Mesenchymal stem cell (in vitro differentiated cells and primary cell): Measurements from ENCODE around the gene UBAP2.
A peak's percentile ranks its signal among the peaks of the same experiment; 100 is the strongest.
"Not testable (repeated sequence)": the region's sequence is repeated elsewhere in the genome, so short reads cannot be mapped to it uniquely, and the experiment has no call there.

Experiments used
- DNase-seq: peaks from one replicate; pipeline ENCODE4 v3.0.0-alpha.2; 2013
- H2AFZ ChIP-seq: one replicate; pipeline ENCODE4 v1.6.1; 2013; ENCODE audit warnings: low read depth, mild to moderate bottlenecking, control low read depth, inconsistent platforms, low read length, moderate library complexity
- H2AK5ac ChIP-seq: 2 replicates; pipeline ENCODE4 v1.6.1; 2013; ENCODE audit warnings: low read length, moderate library complexity, mild to moderate bottlenecking, inconsistent platforms; ENCODE audit not compliant: severe bottlenecking
- H2BK120ac ChIP-seq: one replicate; pipeline ENCODE4 v1.6.1; 2013; ENCODE audit warnings: low read depth, mild to moderate bottlenecking, inconsistent platforms, low read length, moderate library complexity
- H2BK12ac ChIP-seq, 2 experiments: one replicate each; pipeline ENCODE4 v1.6.1; 2013; ENCODE audit warnings: inconsistent platforms in 2 of 2, low read length in 2 of 2, mild to moderate bottlenecking in 2 of 2, moderate library complexity in 2 of 2, control low read depth in 1 of 2
- H2BK15ac ChIP-seq: one replicate; pipeline ENCODE4 v1.6.1; 2013; ENCODE audit warnings: mild to moderate bottlenecking, low read depth, inconsistent platforms; ENCODE audit not compliant: poor library complexity, severe bottlenecking
- H2BK5ac ChIP-seq: 2 replicates; pipeline ENCODE4 v1.6.1; 2013; ENCODE audit warnings: low read depth, mild to moderate bottlenecking, low read length, control low read depth, inconsistent platforms; ENCODE audit not compliant: poor library complexity, severe bottlenecking
- H3K14ac ChIP-seq, 2 experiments: one replicate each; pipeline ENCODE4 v1.6.1; 2013; ENCODE audit warnings: inconsistent platforms in 2 of 2, low read length in 2 of 2, control low read depth in 1 of 2, mild to moderate bottlenecking in 1 of 2, moderate library complexity in 1 of 2
- H3K18ac ChIP-seq, 2 experiments: one replicate each; pipeline ENCODE4 v1.6.1; 2013; ENCODE audit warnings: inconsistent platforms in 2 of 2, low read length in 2 of 2, control low read depth in 1 of 2, low read depth in 1 of 2, mild to moderate bottlenecking in 1 of 2
- H3K23ac ChIP-seq, 2 experiments: one replicate each; pipeline ENCODE4 v1.6.1; 2013; ENCODE audit warnings: inconsistent platforms in 2 of 2, low read length in 2 of 2, mild to moderate bottlenecking in 2 of 2, moderate library complexity in 2 of 2, control low read depth in 1 of 2
- H3K27ac ChIP-seq: 2 replicates; pipeline ENCODE4 v1.5.1; 2013; ENCODE audit warnings: mild to moderate bottlenecking, moderate library complexity, low read length, control low read depth, inconsistent platforms; ENCODE audit not compliant: poor library complexity, severe bottlenecking
- H3K27me3 ChIP-seq, 2 experiments: 2 replicates each; pipeline versions ENCODE4 v1.6.1 to v1.7.0; 2013; ENCODE audit warnings: low read length in 2 of 2, mild to moderate bottlenecking in 2 of 2, moderate library complexity in 2 of 2, control low read depth in 1 of 2, inconsistent platforms in 1 of 2; ENCODE audit not compliant: control insufficient read depth in 1 of 2, insufficient read depth in 1 of 2
- H3K36me3 ChIP-seq, 2 experiments: 2 replicates each; pipeline versions ENCODE4 v1.6.1 to v1.7.0; 2013; ENCODE audit warnings: low read length in 2 of 2, control low read depth in 1 of 2, inconsistent platforms in 1 of 2, low read depth in 1 of 2, mild to moderate bottlenecking in 1 of 2; ENCODE audit not compliant: insufficient read depth in 2 of 2, control insufficient read depth in 1 of 2
- H3K4ac ChIP-seq, 2 experiments: one replicate each; pipeline ENCODE4 v1.6.1; 2013; ENCODE audit warnings: inconsistent platforms in 2 of 2, low read length in 2 of 2, mild to moderate bottlenecking in 2 of 2, moderate library complexity in 2 of 2, control low read depth in 1 of 2, low read depth in 1 of 2
- H3K4me1 ChIP-seq: 2 replicates; pipeline ENCODE4 v1.6.1; 2013; ENCODE audit warnings: low read depth, low read length, control low read depth; ENCODE audit not compliant: control insufficient read depth, insufficient read depth
- H3K4me2 ChIP-seq: 2 replicates; pipeline ENCODE4 v1.6.1; 2013; ENCODE audit warnings: low read length, mild to moderate bottlenecking, inconsistent platforms; ENCODE audit not compliant: poor library complexity, severe bottlenecking
- H3K4me3 ChIP-seq, 2 experiments: 2 replicates each; pipeline versions ENCODE4 v1.5.1 to v1.7.0; 2013; ENCODE audit warnings: low read length in 2 of 2, mild to moderate bottlenecking in 2 of 2, control low read depth in 1 of 2, low read depth in 1 of 2; ENCODE audit not compliant: insufficient read depth in 1 of 2
- H3K79me1 ChIP-seq: replicated peaks from 2 replicates; pipeline ENCODE4 v1.6.1; 2013; ENCODE audit warnings: mild to moderate bottlenecking, control low read depth, low read length, inconsistent platforms; ENCODE audit not compliant: poor library complexity, severe bottlenecking
- H3K9ac ChIP-seq: 2 replicates; pipeline ENCODE4 v1.7.0; 2013; ENCODE audit warnings: mild to moderate bottlenecking, low read length, moderate library complexity
- H3K9me3 ChIP-seq: 2 replicates; pipeline ENCODE4 v1.7.0; 2013; ENCODE audit warnings: mild to moderate bottlenecking, low read length; ENCODE audit not compliant: control insufficient read depth
- H4K8ac ChIP-seq: one replicate; pipeline ENCODE4 v1.6.1; 2013; ENCODE audit warnings: inconsistent platforms, mild to moderate bottlenecking, low read length, moderate library complexity
- H4K91ac ChIP-seq: one replicate; pipeline ENCODE4 v1.6.1; 2013; ENCODE audit warnings: mild to moderate bottlenecking, low read length, inconsistent platforms
- WGBS: methylation state at CpG from one replicate; pipeline ENCODE4 v1.1.7; 2013; ENCODE audit warnings: mixed read lengths; 5-methylcytosine and 5-hydroxymethylcytosine counted together

Gene UBAP2

DNA sequence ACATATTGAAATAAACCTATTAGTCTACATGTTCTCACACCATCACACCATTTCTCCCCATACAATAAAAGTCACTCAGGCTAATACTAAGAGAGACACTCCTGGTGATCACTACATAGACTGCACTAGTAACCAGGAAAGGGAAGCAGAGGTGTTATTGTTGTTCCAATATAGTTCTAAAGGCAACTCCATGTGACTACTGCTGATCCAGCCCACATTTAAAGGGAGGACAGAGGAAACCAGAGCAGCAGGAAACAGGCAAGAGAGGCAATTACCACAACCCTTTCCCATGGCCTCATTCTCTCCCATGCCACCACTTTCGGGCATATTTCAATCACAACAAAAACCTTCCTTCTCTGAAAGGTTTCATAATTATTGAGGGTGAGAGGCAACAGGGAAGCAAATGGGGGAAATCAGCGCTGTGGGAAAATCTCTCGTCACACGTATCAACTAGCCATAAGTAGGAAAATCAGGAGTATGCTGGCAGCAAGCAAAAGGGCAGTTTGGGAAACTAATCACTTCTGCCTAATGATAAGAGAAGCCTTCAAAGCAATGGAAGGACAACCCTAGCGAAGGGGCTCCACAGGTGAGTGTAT is 1.8 kb downstream of the UBAP2 start:
- peak; percentile 51 for DNase-seq

DNA sequence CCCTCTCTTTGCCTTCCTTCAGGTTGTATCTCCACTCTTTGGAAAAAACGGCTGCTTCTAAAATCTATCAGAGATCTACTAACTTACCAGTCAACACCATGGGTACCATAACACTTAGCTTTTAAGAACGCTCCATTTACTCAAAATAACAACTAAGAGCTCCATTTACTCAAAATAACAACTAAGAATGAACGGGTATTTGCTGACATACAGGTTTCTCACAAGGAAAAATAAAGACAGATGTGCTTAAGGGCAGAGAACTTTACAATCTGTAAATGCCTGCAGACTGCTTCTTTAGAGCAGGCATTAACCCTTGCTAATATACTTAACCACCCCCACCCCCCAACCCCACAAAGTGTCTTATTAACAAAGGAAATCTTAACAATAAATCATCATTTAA is 2.8 kb downstream of the UBAP2 start:
- Histone ChIP-seq H2BK15ac (no peak overlapping the region), H3K14ac (no peak overlapping the region), H2BK120ac (no peak overlapping the region), H4K8ac (no peak overlapping the region), H2AFZ (no peak overlapping the region), H3K27ac (no peak overlapping the region), H3K4ac (no peak overlapping the region), H3K4me3 (no peak overlapping the region), H3K9me3 (no peaks in the 10 kb centered on the region), H3K23ac (no peak overlapping the region), H2BK5ac (no peak overlapping the region), H3K4me2 (no peak overlapping the region), H3K18ac (no peak overlapping the region), H2AK5ac (no peak overlapping the region), H3K4me1 (peaks cover 8% of the 10 kb centered on the region), H3K9ac (peak overlapping the region; percentile 0), H4K91ac (no peak overlapping the region), H3K79me1 (peaks cover 3% of the 10 kb centered on the region), H3K27me3 (no peaks in the 10 kb centered on the region), H3K36me3 (peaks cover 17 to 18% of the 10 kb centered on the region in 2 experiments), H2BK12ac (no peak overlapping the region)
- 83% methylated on average over 3 of the region's 3 CpGs for WGBS
- DNase-seq, result no peak

More for the DNA sequence above, 1.8 kb downstream of the UBAP2 start:
- Histone ChIP-seq H3K18ac (no peak overlapping the region), H2BK5ac (no peak overlapping the region), H4K8ac (no peak overlapping the region), H3K36me3 (peaks cover 17% of the 10 kb centered on the region in 2 experiments), H3K23ac (no peak overlapping the region), H3K9ac (peak overlapping the region; percentile 94), H3K79me1 (peaks cover 3% of the 10 kb centered on the region), H2BK120ac (peak overlapping the region; percentile 1), H3K4me2 (peak overlapping the region; percentile 58), H2BK12ac (no peak overlapping the region), H3K27me3 (no peaks in the 10 kb centered on the region), H2AFZ (no peak overlapping the region), H3K9me3 (no peaks in the 10 kb centered on the region), H3K27ac (peak overlapping the region; percentile 36), H3K14ac (peak overlapping the region in 1 of 2 experiments; percentile 48), H2BK15ac (no peak overlapping the region), H3K4me1 (peaks cover 6% of the 10 kb centered on the region), H4K91ac (no peak overlapping the region), H3K4ac (peak overlapping the region in 1 of 2 experiments; percentile 30), H2AK5ac (no peak overlapping the region), H3K4me3 (peak overlapping the region in 1 of 2 experiments; percentile 96)
- 61% methylated on average over 4 of the region's 5 CpGs for WGBS

DNA sequence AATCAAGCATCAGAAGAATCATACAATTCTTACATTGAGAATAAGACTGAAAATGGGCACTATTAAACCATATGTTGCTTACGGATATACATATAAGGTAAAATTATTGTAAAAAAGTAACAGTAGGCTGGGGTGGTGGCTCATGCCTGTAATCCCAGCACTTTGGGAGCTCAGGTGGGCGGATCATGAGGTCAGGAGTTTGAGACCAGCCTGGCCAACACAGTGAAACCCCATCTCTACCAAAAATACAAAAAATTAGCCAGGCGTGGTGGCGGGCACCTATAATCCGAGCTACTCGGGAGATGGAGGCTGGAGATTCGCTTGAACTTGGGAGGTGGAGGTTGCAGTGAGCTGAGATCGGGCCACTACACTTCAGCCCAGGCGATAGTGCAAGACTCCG is 6.6 kb downstream of the UBAP2 start:
- H3K4ac ChIP-seq, result not testable (repeated sequence)

DNA sequence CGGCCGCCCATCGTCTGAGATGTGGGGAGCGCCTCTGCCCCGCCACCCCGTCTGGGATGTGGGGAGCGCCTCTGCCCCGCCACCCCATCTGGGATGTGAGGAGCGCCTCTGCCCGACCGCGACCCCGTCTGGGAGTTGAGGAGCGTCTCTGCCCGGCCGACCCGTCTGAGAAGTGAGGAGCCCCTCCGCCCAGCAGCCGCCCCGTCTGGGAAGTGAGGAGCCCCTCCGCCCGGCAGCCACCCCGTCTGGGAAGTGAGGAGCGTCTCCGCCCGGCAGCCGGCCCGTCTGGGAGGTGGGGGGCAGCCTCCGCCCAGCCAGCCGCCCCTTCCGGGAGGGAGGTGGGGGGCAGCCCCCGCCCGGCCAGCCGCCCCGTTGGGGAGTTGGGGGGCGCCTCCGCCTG is 9.8 kb downstream of the UBAP2 start:
- H2AK5ac ChIP-seq, H2BK120ac ChIP-seq, H3K14ac ChIP-seq, H3K9me3 ChIP-seq, H3K4me2 ChIP-seq, H3K18ac ChIP-seq, DNase-seq, H2AFZ ChIP-seq, H2BK5ac ChIP-seq, H3K9ac ChIP-seq, H3K4me1 ChIP-seq, H3K4me3 ChIP-seq, H4K8ac ChIP-seq, H3K4ac ChIP-seq, H3K79me1 ChIP-seq, H3K27ac ChIP-seq, H2BK15ac ChIP-seq, H3K27me3 ChIP-seq, H4K91ac ChIP-seq, H2BK12ac ChIP-seq, H3K23ac ChIP-seq: not testable (repeated sequence)
- WGBS, result 100% methylated on average over 29 of the region's 37 CpGs
- H3K36me3 ChIP-seq, result peaks cover 21 to 26% of the 10 kb centered on the region in 2 experiments

More for the DNA sequence above, 6.6 kb downstream of the UBAP2 start:
- not testable (repeated sequence) for H3K9me3 ChIP-seq, H2BK120ac ChIP-seq, DNase-seq, H2BK12ac ChIP-seq, H3K4me1 ChIP-seq, H3K27ac ChIP-seq, H3K18ac ChIP-seq, H3K79me1 ChIP-seq, H3K14ac ChIP-seq, H2AK5ac ChIP-seq, H2BK5ac ChIP-seq, H3K4me3 ChIP-seq, H4K91ac ChIP-seq, H4K8ac ChIP-seq, H2AFZ ChIP-seq, H2BK15ac ChIP-seq, H3K9ac ChIP-seq, H3K23ac ChIP-seq, H3K27me3 ChIP-seq, H3K4me2 ChIP-seq
- 100% methylated on average over 10 of the region's 10 CpGs for WGBS
- peaks cover 25 to 27% of the 10 kb centered on the region in 2 experiments for H3K36me3 ChIP-seq
